Measurements from ENCODE around the gene EFNA1.

Gene EFNA1

DNA sequence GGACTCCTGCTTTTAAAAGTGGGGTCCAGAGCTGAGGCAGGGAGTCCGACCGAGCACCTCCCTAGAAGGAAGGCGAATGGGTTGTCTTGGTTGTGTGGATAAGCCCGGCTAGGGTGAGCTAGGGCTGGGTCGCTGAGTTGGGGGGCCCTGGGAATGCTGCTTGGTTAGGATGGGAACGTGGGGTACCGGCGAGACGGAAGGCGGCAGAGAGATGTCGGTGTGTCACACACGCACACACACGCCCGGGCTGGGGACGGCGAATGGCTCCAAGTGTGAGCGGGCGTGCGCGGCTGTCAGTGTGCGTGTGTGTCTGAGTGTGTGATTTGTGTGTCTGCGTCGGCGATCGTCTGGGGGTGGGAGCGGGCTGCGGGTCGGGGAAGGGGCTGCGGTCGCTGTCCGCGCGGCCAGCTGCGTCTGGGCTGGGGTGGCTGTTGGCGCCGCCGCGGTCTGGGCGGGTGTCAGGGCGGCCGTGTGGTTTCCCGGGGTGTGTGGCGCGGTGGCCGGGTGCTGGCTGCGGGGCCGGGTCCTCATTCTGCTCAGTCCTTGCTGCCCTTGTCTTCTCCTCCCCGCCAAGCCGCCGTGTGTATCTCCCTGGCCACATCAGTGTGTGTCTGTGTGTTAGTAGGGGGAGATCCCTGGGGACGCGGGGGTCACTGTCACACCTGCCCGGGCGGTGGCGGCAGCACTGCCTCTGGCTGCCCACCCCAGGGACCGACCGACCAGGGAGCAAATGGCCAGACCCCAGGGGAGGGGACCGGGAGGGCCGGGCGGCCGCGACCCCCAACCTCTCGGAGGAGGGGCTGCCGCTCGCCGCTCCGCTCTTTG is 48.0 kb upstream of the EFNA1 start:
- H4K20me1 ChIP-seq (ENCODE audit: insufficient read depth, low read length, poor library complexity, severe bottlenecking) = no peaks in the 10 kb centered on the region
- peaks cover 61% of the 10 kb centered on the region for H3K4me1 ChIP-seq (ENCODE audit: insufficient read depth, low read length, poor library complexity, severe bottlenecking)
- no peak overlapping the region for H2AFZ ChIP-seq (ENCODE audit: low read length)
- H3F3A ChIP-seq (ENCODE audit: low read depth) = peaks cover 7% of the 10 kb centered on the region; the same call in 1 of the 2 replicates
- H3K9me2 ChIP-seq (replicated peaks; ENCODE audit: low read depth, low read length) = no peaks in the 10 kb centered on the region
- H3K4me3 ChIP-seq (ENCODE audit: low read length, poor library complexity, severe bottlenecking) = peak overlapping the region; percentile 77
- H3K79me2 ChIP-seq (ENCODE audit: insufficient read depth, low read length) = no peaks in the 10 kb centered on the region
- H3K9ac ChIP-seq (ENCODE audit: low read depth, low read length, poor library complexity, severe bottlenecking) = peak overlapping the region; percentile 74
- H3K27me3 ChIP-seq (ENCODE audit: insufficient read depth, low read length, poor library complexity, severe bottlenecking) = no peaks in the 10 kb centered on the region
- no peaks in the 10 kb centered on the region for H3K36me3 ChIP-seq (ENCODE audit: insufficient read depth, low read length)
- H3K9me3 ChIP-seq (ENCODE audit: insufficient read depth, low read depth, low read length) = no peaks in the 10 kb centered on the region
- TF ChIP-seq EZH2phosphoT487 (IDR thresholded peaks at IDR 0.05; ENCODE audit: borderline replicate concordance) = no peak
- TF ChIP-seq, protein P1, sequence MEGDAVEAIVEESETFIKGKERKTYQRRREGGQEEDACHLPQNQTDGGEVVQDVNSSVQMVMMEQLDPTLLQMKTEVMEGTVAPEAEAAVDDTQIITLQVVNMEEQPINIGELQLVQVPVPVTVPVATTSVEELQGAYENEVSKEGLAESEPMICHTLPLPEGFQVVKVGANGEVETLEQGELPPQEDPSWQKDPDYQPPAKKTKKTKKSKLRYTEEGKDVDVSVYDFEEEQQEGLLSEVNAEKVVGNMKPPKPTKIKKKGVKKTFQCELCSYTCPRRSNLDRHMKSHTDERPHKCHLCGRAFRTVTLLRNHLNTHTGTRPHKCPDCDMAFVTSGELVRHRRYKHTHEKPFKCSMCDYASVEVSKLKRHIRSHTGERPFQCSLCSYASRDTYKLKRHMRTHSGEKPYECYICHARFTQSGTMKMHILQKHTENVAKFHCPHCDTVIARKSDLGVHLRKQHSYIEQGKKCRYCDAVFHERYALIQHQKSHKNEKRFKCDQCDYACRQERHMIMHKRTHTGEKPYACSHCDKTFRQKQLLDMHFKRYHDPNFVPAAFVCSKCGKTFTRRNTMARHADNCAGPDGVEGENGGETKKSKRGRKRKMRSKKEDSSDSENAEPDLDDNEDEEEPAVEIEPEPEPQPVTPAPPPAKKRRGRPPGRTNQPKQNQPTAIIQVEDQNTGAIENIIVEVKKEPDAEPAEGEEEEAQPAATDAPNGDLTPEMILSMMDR (conservative IDR thresholded peaks at IDR 0.05; ENCODE audit: low read length) = no peak
- peak overlapping the region; percentile 92 for H3K4me2 ChIP-seq (ENCODE audit: low read depth, low read length, poor library complexity, severe bottlenecking)

DNA sequence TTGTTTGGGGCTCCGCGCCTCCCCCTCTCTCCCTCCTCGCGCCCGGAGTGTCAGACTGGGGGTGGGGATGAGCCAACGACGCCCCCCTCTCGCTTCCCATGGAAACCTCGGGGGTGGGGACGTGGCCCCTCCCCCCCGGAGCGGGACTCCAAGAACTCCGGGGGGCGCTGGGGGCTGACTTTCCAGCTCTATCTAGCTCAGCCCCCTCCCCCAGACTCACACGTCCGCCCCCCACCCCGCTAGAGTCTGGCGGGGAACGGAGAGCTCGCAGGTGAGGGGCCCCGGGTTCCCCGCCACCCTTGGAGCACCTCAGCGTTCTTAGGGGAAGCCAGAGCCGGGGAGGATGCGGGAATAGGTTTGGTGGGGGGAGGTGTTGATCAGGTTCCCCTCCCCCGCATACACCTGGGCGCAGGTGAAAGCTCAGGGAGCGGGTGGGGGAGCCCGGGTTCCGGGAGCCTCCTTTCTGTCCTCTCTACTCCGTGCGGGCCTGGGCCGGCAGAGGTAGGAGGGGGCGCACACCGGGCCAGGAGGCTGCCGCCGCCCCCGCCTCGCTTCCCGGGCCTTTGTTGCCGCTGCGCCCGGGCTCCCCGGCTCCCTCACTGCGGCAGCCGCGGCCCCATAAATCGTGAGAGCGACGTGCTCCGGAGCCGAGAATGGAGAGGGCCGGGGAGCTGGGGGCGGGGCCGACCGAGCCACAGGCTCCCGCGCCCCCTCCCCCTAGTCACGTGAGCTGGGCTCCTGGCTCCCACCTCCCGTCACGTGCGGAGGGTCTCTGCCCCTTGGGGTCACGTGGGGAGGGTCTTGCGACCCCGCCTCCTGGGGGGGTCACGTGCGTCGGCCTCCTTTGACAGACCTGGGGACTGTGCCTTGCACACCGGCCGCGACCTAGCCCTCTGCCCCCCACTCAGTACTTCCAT is 47.1 kb upstream of the EFNA1 start:
- Histone ChIP-seq H3K36me3 (ENCODE audit: insufficient read depth, low read length) (no peaks in the 10 kb centered on the region), H2AFZ (ENCODE audit: low read length) (peak overlapping the region; percentile 63), H3K79me2 (ENCODE audit: insufficient read depth, low read length) (no peaks in the 10 kb centered on the region; the same call in 1 of the 2 replicates), H3K9me3 (ENCODE audit: insufficient read depth, low read depth, low read length) (no peaks in the 10 kb centered on the region), H3K27me3 (ENCODE audit: insufficient read depth, low read length, poor library complexity, severe bottlenecking) (no peaks in the 10 kb centered on the region), H3K4me1 (ENCODE audit: insufficient read depth, low read length, poor library complexity, severe bottlenecking) (peaks cover 54% of the 10 kb centered on the region), H4K20me1 (ENCODE audit: insufficient read depth, low read length, poor library complexity, severe bottlenecking) (peaks cover 2% of the 10 kb centered on the region), H3K4me2 (ENCODE audit: low read depth, low read length, poor library complexity, severe bottlenecking) (peak overlapping the region; percentile 92), H3K9ac (ENCODE audit: low read depth, low read length, poor library complexity, severe bottlenecking) (peak overlapping the region; percentile 74), H3K9me2 (replicated peaks; ENCODE audit: low read depth, low read length) (no peaks in the 10 kb centered on the region), H3K4me3 (ENCODE audit: low read length, poor library complexity, severe bottlenecking) (peak overlapping the region; percentile 77), H3F3A (ENCODE audit: low read depth) (peaks cover 11% of the 10 kb centered on the region; the same call in 1 of the 2 replicates)
- TF ChIP-seq, protein P1 (conservative IDR thresholded peaks at IDR 0.05; ENCODE audit: low read length) = no peak
- no peak for TF ChIP-seq EZH2phosphoT487 (IDR thresholded peaks at IDR 0.05; ENCODE audit: borderline replicate concordance)

DNA sequence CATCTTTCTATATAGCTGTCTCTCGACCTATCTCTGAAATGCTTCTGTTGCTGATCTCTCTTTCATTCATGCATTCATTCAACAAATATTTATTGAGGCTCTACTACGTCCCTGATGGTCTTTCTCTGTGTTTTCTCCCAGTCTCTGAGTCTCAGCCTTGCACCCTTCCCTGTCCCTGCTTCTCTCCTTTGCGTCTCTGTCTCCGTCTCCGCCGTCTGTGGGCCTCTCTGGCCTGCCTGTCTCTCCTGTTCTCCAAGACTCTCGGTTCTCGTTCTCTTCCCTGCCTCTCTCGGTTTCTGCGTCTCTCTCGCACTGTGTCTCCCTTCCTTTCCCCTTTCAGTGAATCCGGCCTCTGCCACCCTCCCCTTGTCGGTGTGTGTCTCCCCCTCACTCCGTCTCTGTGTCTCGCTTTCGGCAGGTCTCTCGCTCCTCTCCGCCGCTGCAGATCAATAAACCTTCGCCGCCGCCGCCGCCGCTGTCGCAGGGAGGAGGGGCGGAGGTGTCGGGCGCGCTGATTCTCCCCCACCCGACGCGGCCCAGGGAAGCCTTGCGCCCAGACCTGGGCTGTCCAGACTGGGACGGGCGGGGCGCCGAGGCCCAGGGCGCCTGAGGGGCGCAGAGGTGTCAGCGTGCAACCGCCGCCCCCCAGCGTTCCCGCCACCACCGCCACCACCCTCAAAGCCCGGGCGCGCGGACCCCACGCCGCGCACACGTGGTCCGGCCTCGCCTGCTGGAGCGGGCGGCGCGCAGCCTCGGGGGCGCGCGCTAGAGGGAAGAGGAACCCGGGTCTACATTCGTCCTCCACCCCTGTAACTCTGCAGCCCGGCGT is 46.0 kb upstream of the EFNA1 start:
- Histone ChIP-seq H3K9me2 (replicated peaks; ENCODE audit: low read depth, low read length) (no peaks in the 10 kb centered on the region), H3K4me1 (ENCODE audit: insufficient read depth, low read length, poor library complexity, severe bottlenecking) (peaks cover 52% of the 10 kb centered on the region), H4K20me1 (ENCODE audit: insufficient read depth, low read length, poor library complexity, severe bottlenecking) (peaks cover 5% of the 10 kb centered on the region), H3K4me2 (ENCODE audit: low read depth, low read length, poor library complexity, severe bottlenecking) (peak overlapping the region; percentile 92), H3K4me3 (ENCODE audit: low read length, poor library complexity, severe bottlenecking) (peak overlapping the region; percentile 77), H3K36me3 (ENCODE audit: insufficient read depth, low read length) (no peaks in the 10 kb centered on the region), H3K79me2 (ENCODE audit: insufficient read depth, low read length) (peaks cover 6% of the 10 kb centered on the region; the same call in 1 of the 2 replicates), H3K9me3 (ENCODE audit: insufficient read depth, low read depth, low read length) (no peaks in the 10 kb centered on the region), H3F3A (ENCODE audit: low read depth) (peaks cover 11% of the 10 kb centered on the region; the same call in 1 of the 2 replicates), H3K9ac (ENCODE audit: low read depth, low read length, poor library complexity, severe bottlenecking) (peak overlapping the region; percentile 18), H2AFZ (ENCODE audit: low read length) (no peak overlapping the region), H3K27me3 (ENCODE audit: insufficient read depth, low read length, poor library complexity, severe bottlenecking) (no peaks in the 10 kb centered on the region)
- TF ChIP-seq, protein P1 (conservative IDR thresholded peaks at IDR 0.05; ENCODE audit: low read length) = no peak
- TF ChIP-seq EZH2phosphoT487 (IDR thresholded peaks at IDR 0.05; ENCODE audit: borderline replicate concordance) = no peak
